Nephron (organoid): ENCODE results near the gene SEMG1.

Experiments used
- H3K27ac Mint-ChIP-seq, 3 experiments: 2 replicates each; pipeline ENCODE4 v1.8.0; 2020; ENCODE audit warnings: mixed read lengths in 3 of 3, mild to moderate bottlenecking in 2 of 3, moderate library complexity in 1 of 3
- H3K27me3 Mint-ChIP-seq: 2 replicates; pipeline ENCODE4 v1.8.0; 2021; ENCODE audit warnings: low read depth, mild to moderate bottlenecking, moderate library complexity, mixed read lengths
- H3K36me3 Mint-ChIP-seq: 2 replicates; pipeline ENCODE4 v1.8.0; 2020; ENCODE audit warnings: low read depth, mixed read lengths
- H3K4me1 Mint-ChIP-seq: 2 replicates; pipeline ENCODE4 v1.8.0; 2020; ENCODE audit warnings: mixed read lengths
- H3K4me3 Mint-ChIP-seq, 3 experiments: 2 replicates each; pipeline ENCODE4 v1.8.0; 2020; ENCODE audit warnings: mild to moderate bottlenecking in 3 of 3, mixed read lengths in 3 of 3, moderate library complexity in 2 of 3
- H3K9me3 Mint-ChIP-seq: 2 replicates; pipeline ENCODE4 v1.8.0; 2020; ENCODE audit warnings: mixed read lengths
- TF ChIP-seq, protein P1 (sequence below), 3 experiments: fragments of 200-600 bp; sonication (generic); IDR thresholded peaks; one replicate each; pipeline ENCODE4 v1.5.0; 2021; ENCODE audit warnings: antibody characterized with exemption in 3 of 3; ENCODE audit not compliant: unreplicated experiment in 3 of 3

SEMG1 gene

GRCh38 chr20:45206725-45207124, at the start of gene SEMG1:
TSS of gene SEMG1 (plus strand) at chr20:45207033. CDS start at chr20:45207054, 21 bp downstream.
- Mint-ChIP-seq H3K4me3 (no peak within 1 kb of the TSS), H3K27ac (no peak within 1 kb of the TSS), H3K27me3 (peaks cover 5% of the 10 kb centered on the region), H3K9me3 (no peaks in the 10 kb centered on the region), H3K36me3 (no peaks in the 10 kb centered on the region), H3K4me1 (no peaks in the 10 kb centered on the region)
- TF ChIP-seq, protein P1, sequence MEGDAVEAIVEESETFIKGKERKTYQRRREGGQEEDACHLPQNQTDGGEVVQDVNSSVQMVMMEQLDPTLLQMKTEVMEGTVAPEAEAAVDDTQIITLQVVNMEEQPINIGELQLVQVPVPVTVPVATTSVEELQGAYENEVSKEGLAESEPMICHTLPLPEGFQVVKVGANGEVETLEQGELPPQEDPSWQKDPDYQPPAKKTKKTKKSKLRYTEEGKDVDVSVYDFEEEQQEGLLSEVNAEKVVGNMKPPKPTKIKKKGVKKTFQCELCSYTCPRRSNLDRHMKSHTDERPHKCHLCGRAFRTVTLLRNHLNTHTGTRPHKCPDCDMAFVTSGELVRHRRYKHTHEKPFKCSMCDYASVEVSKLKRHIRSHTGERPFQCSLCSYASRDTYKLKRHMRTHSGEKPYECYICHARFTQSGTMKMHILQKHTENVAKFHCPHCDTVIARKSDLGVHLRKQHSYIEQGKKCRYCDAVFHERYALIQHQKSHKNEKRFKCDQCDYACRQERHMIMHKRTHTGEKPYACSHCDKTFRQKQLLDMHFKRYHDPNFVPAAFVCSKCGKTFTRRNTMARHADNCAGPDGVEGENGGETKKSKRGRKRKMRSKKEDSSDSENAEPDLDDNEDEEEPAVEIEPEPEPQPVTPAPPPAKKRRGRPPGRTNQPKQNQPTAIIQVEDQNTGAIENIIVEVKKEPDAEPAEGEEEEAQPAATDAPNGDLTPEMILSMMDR (IDR thresholded peaks at IDR 0.05; ENCODE audit: unreplicated experiment in 3 of 3), result no peak

DNA sequence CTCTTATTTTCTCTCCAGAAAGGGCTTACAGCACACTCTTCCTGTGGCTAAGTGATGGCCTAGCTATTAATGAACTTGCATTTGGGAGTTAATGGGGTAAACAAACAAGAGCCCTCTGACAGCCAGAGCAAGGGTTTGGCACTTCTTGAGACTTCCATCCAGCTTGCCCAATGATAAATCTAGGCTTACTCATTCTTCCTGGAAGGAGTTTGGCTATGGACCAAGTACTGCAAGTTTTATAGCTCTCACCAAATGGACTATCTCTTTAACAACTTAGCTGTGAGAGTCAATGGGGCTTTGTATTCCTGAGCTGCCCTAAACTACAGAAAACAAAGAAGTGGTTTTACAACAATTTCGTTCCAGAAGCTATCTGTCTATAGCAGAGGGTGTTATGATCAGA, 48.9 kb upstream of the SEMG1 start:
- H3K27me3 Mint-ChIP-seq, result peaks cover 8% of the 10 kb centered on the region
- H3K4me1 Mint-ChIP-seq, result no peaks in the 10 kb centered on the region
- TF ChIP-seq, protein P1 (IDR thresholded peaks at IDR 0.05; ENCODE audit: unreplicated experiment in 3 of 3), result no peak
- no peak overlapping the region for H3K4me3 Mint-ChIP-seq
- peaks cover 36% of the 10 kb centered on the region for H3K9me3 Mint-ChIP-seq
- H3K27ac Mint-ChIP-seq, result peak overlapping the region in 1 of 3 experiments; percentile 30
- H3K36me3 Mint-ChIP-seq, result no peaks in the 10 kb centered on the region

GRCh38 chr20:45163083-45163803, 43.6 kb upstream of the SEMG1 start:
- H3K4me1 Mint-ChIP-seq, result no peaks in the 10 kb centered on the region
- peaks cover 56% of the 10 kb centered on the region for H3K9me3 Mint-ChIP-seq
- H3K4me3 Mint-ChIP-seq, result no peak overlapping the region
- no peaks in the 10 kb centered on the region for H3K36me3 Mint-ChIP-seq
- TF ChIP-seq, protein P1 (IDR thresholded peaks at IDR 0.05; ENCODE audit: unreplicated experiment in 3 of 3), result no peak
- H3K27me3 Mint-ChIP-seq, result peaks cover 3% of the 10 kb centered on the region
- H3K27ac Mint-ChIP-seq, result no peak overlapping the region

GRCh38 chr20:45164906-45165305, 41.9 kb upstream of the SEMG1 start:
- Mint-ChIP-seq H3K27ac (no peak overlapping the region), H3K9me3 (peaks cover 52% of the 10 kb centered on the region), H3K4me3 (no peak overlapping the region), H3K36me3 (no peaks in the 10 kb centered on the region), H3K27me3 (peaks cover 3% of the 10 kb centered on the region), H3K4me1 (no peaks in the 10 kb centered on the region)
- TF ChIP-seq, protein P1 (IDR thresholded peaks at IDR 0.05; ENCODE audit: unreplicated experiment in 3 of 3), result no peak

DNA sequence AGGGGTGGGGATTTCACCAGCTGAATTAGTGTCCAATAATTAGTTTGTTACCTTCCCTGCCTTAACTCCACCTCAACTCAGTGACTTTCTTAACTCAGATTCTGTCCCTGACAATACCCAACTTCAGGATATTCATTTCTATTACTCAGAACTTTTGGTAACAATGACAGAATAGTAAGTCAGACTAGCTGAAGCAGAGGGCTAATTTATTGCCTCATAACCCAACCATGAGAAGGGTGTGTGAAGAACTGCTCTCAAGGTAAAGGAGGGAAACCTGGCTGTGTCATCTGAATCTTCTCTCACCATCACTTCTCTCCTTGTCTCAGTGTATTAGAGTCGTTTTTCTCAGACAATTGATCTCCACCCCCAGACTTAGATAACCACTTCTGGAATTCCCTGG, 33.3 kb upstream of the SEMG1 start:
- Mint-ChIP-seq H3K27ac (no peak overlapping the region), H3K4me3 (no peak overlapping the region), H3K27me3 (peaks cover 9% of the 10 kb centered on the region), H3K9me3 (peaks cover 10% of the 10 kb centered on the region), H3K4me1 (no peaks in the 10 kb centered on the region), H3K36me3 (no peaks in the 10 kb centered on the region)
- TF ChIP-seq, protein P1 (IDR thresholded peaks at IDR 0.05; ENCODE audit: unreplicated experiment in 3 of 3), result no peak
